HepG2 (cell line): ENCODE measurements around the gene COQ8A. TPM values are rescaled to one million over a fixed set of nuclear protein-coding genes. Genes with fewer than 3 reads are reported as not detected.
A peak's percentile ranks its signal among the peaks of the same experiment; 100 is the strongest.

Source experiments
- ASH2L ChIP-seq: fragments of 300-600, 200-600 bp; sonication (generic); IDR thresholded peaks from 2 replicates; pipeline ENCODE4 v1.7.0; 2017; ENCODE audit warnings: low read depth, mild to moderate bottlenecking, moderate library complexity, mixed read lengths, low read length; ENCODE audit not compliant: insufficient read length
- ATF7 ChIP-seq, 2 experiments: fragments of 450-650 bp in 1 of 2; sonication (generic) in 1 of 2; formaldehyde crosslinking in 1 of 2; IDR thresholded peaks; 2 replicates each; pipeline versions ENCODE4 v1.4.0 to v1.6.1; 2016 to 2020; ENCODE audit warnings: antibody characterized with exemption in 1 of 2, mild to moderate bottlenecking in 1 of 2, missing genetic modification reagents in 1 of 2
- BRD4 ChIP-seq: sonication (generic); formaldehyde crosslinking; IDR thresholded peaks from 2 replicates; pipeline ENCODE4 v1.4.0; 2020; ENCODE audit warnings: missing genetic modification reagents
- CAMTA2 ChIP-seq: sonication (generic); formaldehyde crosslinking; IDR thresholded peaks from 2 replicates; pipeline ENCODE4 v1.4.0; 2020; ENCODE audit warnings: mild to moderate bottlenecking, missing genetic modification reagents, borderline replicate concordance
- CEBPG ChIP-seq: IDR thresholded peaks from 2 replicates; pipeline ENCODE4 v1.6.1; 2016
- DR1 ChIP-seq: sonication (generic); formaldehyde crosslinking; IDR thresholded peaks from 2 replicates; pipeline ENCODE4 v1.8.0; 2021; ENCODE audit warnings: mild to moderate bottlenecking, missing genetic modification reagents, inconsistent platforms
- ERF ChIP-seq: IDR thresholded peaks from 2 replicates; pipeline ENCODE4 v1.6.1; 2018; ENCODE audit warnings: missing biosample characterization, missing genetic modification reagents
- GATAD1 ChIP-seq: IDR thresholded peaks from 2 replicates; pipeline ENCODE4 v1.6.1; 2016; ENCODE audit warnings: missing genetic modification reagents, missing compliant biosample characterization
- HOMEZ ChIP-seq: IDR thresholded peaks from 2 replicates; pipeline ENCODE4 v1.6.1; 2016; ENCODE audit warnings: low read depth
- KAT8 ChIP-seq: IDR thresholded peaks from 2 replicates; pipeline ENCODE4 v1.6.1; 2016; ENCODE audit warnings: missing genetic modification reagents, missing compliant biosample characterization
- KDM5B ChIP-seq: sonication (generic); formaldehyde crosslinking; IDR thresholded peaks from 2 replicates; pipeline ENCODE4 v1.4.0; 2020; ENCODE audit warnings: missing genetic modification reagents, mild to moderate bottlenecking, borderline replicate concordance
- KLF12 ChIP-seq: sonication (generic); formaldehyde crosslinking; IDR thresholded peaks from 2 replicates; pipeline ENCODE4 v1.4.0; 2020; ENCODE audit warnings: missing genetic modification reagents, borderline replicate concordance
- MED13 ChIP-seq: sonication (generic); formaldehyde crosslinking; IDR thresholded peaks from 2 replicates; pipeline ENCODE4 v1.5.0; 2020; ENCODE audit warnings: missing genetic modification reagents
- PLRG1 ChIP-seq: fragments of 450-650 bp; conservative IDR thresholded peaks from 2 replicates; pipeline ENCODE4 v1.6.1; 2016
- SAP130 ChIP-seq: IDR thresholded peaks from 2 replicates; pipeline ENCODE4 v1.6.1; 2016; ENCODE audit warnings: low read depth
- SMYD3 ChIP-seq: sonication (generic); formaldehyde crosslinking; IDR thresholded peaks from 2 replicates; pipeline ENCODE4 v1.8.1; 2023; ENCODE audit warnings: mild to moderate bottlenecking, missing genetic modification reagents
- SOX5 ChIP-seq: IDR thresholded peaks from 2 replicates; pipeline ENCODE4 v1.6.1; 2016; ENCODE audit warnings: borderline replicate concordance
- TOPORS ChIP-seq: sonication (generic); formaldehyde crosslinking; IDR thresholded peaks from 2 replicates; pipeline ENCODE4 v1.8.0; 2023; ENCODE audit warnings: mild to moderate bottlenecking, missing genetic modification reagents
- ZBTB34 ChIP-seq: sonication (generic); formaldehyde crosslinking; IDR thresholded peaks from 2 replicates; pipeline ENCODE4 v1.8.0; 2022; ENCODE audit warnings: mild to moderate bottlenecking, missing genetic modification reagents
- ZFP62 ChIP-seq: sonication (generic); formaldehyde crosslinking; IDR thresholded peaks from 2 replicates; pipeline ENCODE4 v1.4.0; 2020; ENCODE audit warnings: missing genetic modification reagents
- ZMYM2 ChIP-seq: sonication (generic); formaldehyde crosslinking; IDR thresholded peaks from 2 replicates; pipeline ENCODE4 v1.8.0; 2022; ENCODE audit warnings: mild to moderate bottlenecking, missing genetic modification reagents
- ZNF180 ChIP-seq: sonication (generic); formaldehyde crosslinking; IDR thresholded peaks from 2 replicates; pipeline ENCODE4 v1.4.0; 2020; ENCODE audit warnings: low read depth, missing genetic modification reagents, borderline replicate concordance
- ZNF414 ChIP-seq: sonication (generic); formaldehyde crosslinking; IDR thresholded peaks from 2 replicates; pipeline ENCODE4 v1.5.0; 2020; ENCODE audit warnings: missing genetic modification reagents
- ZNF446 ChIP-seq: sonication (generic); formaldehyde crosslinking; IDR thresholded peaks from 2 replicates; pipeline ENCODE4 v1.5.0; 2020; ENCODE audit warnings: mild to moderate bottlenecking, missing genetic modification reagents
- ZNF562 ChIP-seq: sonication (generic); formaldehyde crosslinking; IDR thresholded peaks from 2 replicates; pipeline ENCODE4 v1.8.0; 2022; ENCODE audit warnings: missing genetic modification reagents, borderline replicate concordance
- ZNF605 ChIP-seq: sonication (generic); formaldehyde crosslinking; IDR thresholded peaks from 2 replicates; pipeline ENCODE4 v1.8.0; 2022; ENCODE audit warnings: mild to moderate bottlenecking, missing genetic modification reagents
- ZNF766 ChIP-seq: sonication (generic); formaldehyde crosslinking; IDR thresholded peaks from 2 replicates; pipeline ENCODE4 v1.5.0; 2020; ENCODE audit warnings: missing genetic modification reagents, borderline replicate concordance
- ZNF777 ChIP-seq: sonication (generic); formaldehyde crosslinking; IDR thresholded peaks from 2 replicates; pipeline ENCODE4 v1.4.0; 2020; ENCODE audit warnings: missing genetic modification reagents
- ZNF790 ChIP-seq: sonication (generic); formaldehyde crosslinking; IDR thresholded peaks from 2 replicates; pipeline ENCODE4 v1.8.0; 2022; ENCODE audit warnings: missing genetic modification reagents, mild to moderate bottlenecking, borderline replicate concordance
- ZSCAN12 ChIP-seq: sonication (generic); formaldehyde crosslinking; IDR thresholded peaks from 2 replicates; pipeline ENCODE4 v1.9.0; 2021; ENCODE audit warnings: mild to moderate bottlenecking, missing genetic modification reagents
- polyA plus RNA-seq, 8 experiments: library from polyadenylated mRNA; depleted of rRNA in 3 of 8; stranded (reverse) in 7 of 8; unstranded in 1 of 8; fragments of >200 nt; fragmentation: Illumina TruSeq in 4 of 8; extraction: Trizol in 4 of 8; gene quantifications; 2 replicates each; pipeline versions ENCODE4 v1.2.1 to v1.2.3, GENCODE V29; 2011 to 2016; ENCODE audit warnings: low read depth in 4 of 8, missing spikeins in 1 of 8, mixed read lengths in 1 of 8; ENCODE audit not compliant: insufficient read depth in 1 of 8
- total RNA-seq, 5 experiments: library from RNA; depleted of rRNA; stranded (reverse); fragments of >200 nt; fragmentation: Illumina TruSeq; extraction: Trizol; gene quantifications; 2 replicates each; pipeline ENCODE4 v1.2.3, GENCODE V29; 2016; ENCODE audit warnings: low read depth in 1 of 5

COQ8A gene
- total and polyA plus RNA-seq, 2 of the 13 experiments (the other 11 are each of a cell fraction or from before 2014, with no cell fraction given): 60.4 to 88.7 TPM

GRCh38 chr1:226945106-226945857 lies 5.2 kb downstream of the COQ8A start (continued):
- TF ChIP-seq DR1 (CRISPR knock-in tag) (no peak), ZMYM2 (0 out of 2 replicates have a peak, but pooled peaks have one; percentile 35), ERF (peak; percentile 82), BRD4 (CRISPR knock-in tag) (no peak), ZSCAN12 (no peak), SOX5 (peak; percentile 71; the same call in 1 of the 2 replicates), ZNF605 (CRISPR knock-in tag) (peak; percentile 16; the same call in 1 of the 2 replicates), ZNF777 (CRISPR knock-in tag) (no peak), PLRG1 (no peak), ZNF766 (CRISPR knock-in tag) (no peak), MED13 (CRISPR knock-in tag) (no peak), CEBPG (CRISPR knock-in tag) (peak; percentile 21; the same call in 1 of the 2 replicates), ZFP62 (CRISPR knock-in tag) (no peak), ZNF180 (CRISPR knock-in tag) (no peak), SAP130 (peak; percentile 95), SMYD3 (CRISPR knock-in tag) (no peak), ZNF562 (CRISPR knock-in tag) (no peak), ZNF446 (CRISPR knock-in tag) (no peak), TOPORS (no peak), ZNF414 (CRISPR knock-in tag) (no peak), CAMTA2 (CRISPR knock-in tag) (no peak), ZNF790 (CRISPR knock-in tag) (no peak), KDM5B (peak; percentile 64; the same call in 1 of the 2 replicates), ASH2L (peak; percentile 67), KLF12 (CRISPR knock-in tag) (no peak), ATF7 (IDR thresholded peaks at IDR 0.05) (no peak), ATF7 (CRISPR knock-in tag; IDR thresholded peaks at IDR 0.05) (no peak), ZBTB34 (CRISPR knock-in tag) (peak; percentile 35; the same call in 1 of the 2 replicates), GATAD1 (0 out of 2 replicates have a peak, but pooled peaks have one; percentile 43), HOMEZ (no peak; the same call in 1 of the 2 replicates), KAT8 (peak; percentile 17; the same call in 1 of the 2 replicates)
